ENCODE data around the gene ATP6V1B1.

Gene ATP6V1B1

GRCh38 chr2:70935468-70936164 is at the start of gene ATP6V1B1:
Gene ATP6V1B1 (plus strand): TSS chr2:70935900. CDS start chr2:70935955, 55 bp downstream.
- DNase-seq (ENCODE audit: low read depth), result no peak

DNA sequence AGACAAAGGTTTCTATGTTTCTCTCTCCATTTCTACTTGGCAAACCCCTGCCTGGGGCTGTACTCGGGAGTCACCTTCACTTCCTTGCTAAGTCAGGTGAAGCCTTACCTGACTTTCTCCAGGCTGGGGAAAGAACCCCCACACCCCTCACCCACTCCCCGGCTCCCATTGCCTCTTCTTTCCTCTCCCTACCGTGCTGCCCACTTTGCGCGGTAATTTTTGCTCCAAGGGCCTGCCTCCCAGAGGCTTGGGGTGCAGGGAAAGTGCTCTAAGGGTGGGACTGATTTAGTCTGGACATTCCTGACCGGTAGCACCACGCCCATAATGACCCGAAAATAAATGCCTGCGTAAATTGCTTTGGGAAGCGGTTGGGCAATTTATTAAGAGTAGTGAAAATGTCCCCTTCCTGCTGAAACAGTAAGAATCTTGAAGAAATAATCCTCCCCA is 49.1 kb upstream of the ATP6V1B1 start:
- no peak for DNase-seq (ENCODE audit: low read depth)

DNA sequence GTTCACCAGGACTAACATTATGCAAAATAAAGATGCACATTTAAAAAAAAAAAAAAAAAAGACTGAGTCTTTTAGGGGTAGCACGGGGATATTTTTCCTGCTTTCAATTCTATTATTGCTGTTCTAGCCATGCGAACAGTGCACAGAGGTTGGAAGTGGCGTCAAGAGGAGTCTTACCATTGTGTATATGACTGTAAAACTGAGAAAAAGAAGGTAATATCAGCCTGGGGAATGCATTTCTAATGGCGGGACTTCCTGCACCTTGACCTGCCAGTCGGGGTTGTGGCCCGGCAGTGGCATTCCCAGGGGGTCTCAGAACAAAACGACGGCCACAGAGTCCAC is 48.5 kb upstream of the ATP6V1B1 start:
- DNase-seq (ENCODE audit: low read depth), result no peak

DNA sequence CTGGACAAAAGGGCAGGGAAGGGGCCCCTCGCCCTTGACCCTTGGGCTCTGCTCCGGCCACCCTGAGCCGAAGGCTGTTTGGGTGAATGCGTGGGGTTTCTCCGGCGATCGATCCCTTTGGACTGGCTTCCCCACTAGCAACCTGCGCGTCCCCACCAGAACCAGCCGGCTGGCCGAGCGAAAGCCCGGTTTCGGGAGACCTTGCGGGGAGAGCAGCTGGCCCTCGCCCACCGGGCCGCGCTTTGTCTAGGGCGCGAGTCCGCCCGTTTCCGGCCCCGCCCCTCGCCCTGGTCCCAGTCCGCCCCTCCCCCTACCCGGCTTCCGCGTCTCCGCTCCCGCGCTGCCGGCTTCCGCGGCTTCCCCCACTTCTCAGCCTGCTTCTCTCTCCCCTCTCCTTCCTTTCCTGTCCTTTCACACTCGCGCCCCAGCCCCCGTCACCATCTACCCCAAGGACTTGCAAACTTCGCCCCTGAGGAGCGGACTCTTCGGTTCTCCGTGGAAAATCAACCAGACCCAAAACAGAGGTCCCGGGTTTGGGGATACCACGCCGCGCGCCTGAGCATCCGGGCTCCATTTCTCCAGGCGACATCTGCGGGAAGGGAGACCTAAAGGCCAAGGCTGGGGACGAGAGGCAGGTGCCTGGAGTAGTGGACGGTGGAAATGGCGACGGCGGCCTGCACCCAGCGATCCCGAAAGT is 48.0 kb upstream of the ATP6V1B1 start:
- DNase-seq (ENCODE audit: low read depth), result no peak

DNA sequence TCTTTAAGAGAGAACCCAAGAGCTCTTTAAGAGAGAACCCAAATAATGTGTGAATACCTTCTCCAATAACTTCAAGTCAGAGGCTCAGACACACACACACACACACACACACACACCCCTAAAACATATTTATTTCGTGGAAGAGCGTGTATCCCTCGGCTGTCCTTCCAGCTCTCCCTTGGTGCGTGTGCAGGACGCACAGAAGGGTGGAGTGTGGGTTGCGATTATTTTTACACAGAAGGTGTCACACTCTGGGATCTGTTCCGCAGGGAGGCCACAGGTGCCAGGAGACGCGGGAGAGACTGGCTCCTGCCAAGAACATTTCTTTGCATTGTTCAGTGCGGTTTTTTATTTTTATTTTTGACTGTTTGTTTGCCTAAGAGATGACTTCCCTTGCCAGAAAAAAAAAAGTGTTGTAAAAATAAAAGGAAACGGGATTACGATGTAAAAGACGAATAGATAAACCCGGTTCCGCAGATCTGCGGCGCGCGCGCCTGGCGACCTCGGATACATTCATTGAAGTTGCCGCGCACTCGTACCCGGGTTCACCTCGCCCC is 47.3 kb upstream of the ATP6V1B1 start:
- DNase-seq (ENCODE audit: low read depth), result no peak

- no peak for DNase-seq (ENCODE audit: low read depth)
These were observed 46.6 kb upstream of the ATP6V1B1 start for GRCh38 chr2:70888923-70889715.

DNA sequence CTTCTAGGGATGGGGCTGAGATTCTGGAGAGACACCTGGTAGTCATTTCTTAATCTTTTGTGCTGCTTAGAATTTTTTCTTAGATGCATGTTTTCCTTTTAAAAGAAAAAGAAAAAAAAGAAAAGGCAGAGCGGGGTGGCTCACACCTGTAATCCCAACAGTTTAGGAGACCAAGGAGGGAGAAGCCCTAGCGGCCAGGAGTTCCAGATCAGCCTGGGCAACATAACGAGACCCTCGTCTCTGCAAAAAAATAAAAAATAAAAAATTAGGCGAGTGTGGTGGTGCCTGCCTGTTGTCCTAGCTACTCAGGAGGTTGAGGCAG is 46.0 kb upstream of the ATP6V1B1 start:
- no peak for DNase-seq (ENCODE audit: low read depth)

GRCh38 chr2:70890469-70891065 is 45.1 kb upstream of the ATP6V1B1 start:
- DNase-seq (ENCODE audit: low read depth), result no peak

GRCh38 chr2:70891572-70892357 is 43.9 kb upstream of the ATP6V1B1 start:
- DNase-seq (ENCODE audit: low read depth), result no peak

DNA sequence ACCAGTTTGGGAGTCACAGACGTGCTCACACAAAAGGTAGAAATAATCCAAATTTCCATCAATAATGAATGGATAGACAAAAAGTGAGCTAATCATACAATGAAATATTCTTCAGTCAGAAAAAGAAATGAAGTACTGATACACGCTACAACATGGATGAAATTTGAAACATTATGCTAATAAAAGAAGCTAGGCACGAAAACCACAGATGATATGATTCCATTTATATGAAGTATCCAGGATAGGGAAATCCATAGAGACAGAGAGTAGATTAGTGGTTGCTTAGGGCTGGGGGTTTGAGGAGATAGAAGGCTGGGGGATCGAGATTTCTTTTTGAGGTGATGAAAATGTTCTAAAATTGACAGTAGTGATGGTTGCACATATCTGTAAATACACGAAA is 43.0 kb upstream of the ATP6V1B1 start:
- no peak for DNase-seq (ENCODE audit: low read depth)

DNA sequence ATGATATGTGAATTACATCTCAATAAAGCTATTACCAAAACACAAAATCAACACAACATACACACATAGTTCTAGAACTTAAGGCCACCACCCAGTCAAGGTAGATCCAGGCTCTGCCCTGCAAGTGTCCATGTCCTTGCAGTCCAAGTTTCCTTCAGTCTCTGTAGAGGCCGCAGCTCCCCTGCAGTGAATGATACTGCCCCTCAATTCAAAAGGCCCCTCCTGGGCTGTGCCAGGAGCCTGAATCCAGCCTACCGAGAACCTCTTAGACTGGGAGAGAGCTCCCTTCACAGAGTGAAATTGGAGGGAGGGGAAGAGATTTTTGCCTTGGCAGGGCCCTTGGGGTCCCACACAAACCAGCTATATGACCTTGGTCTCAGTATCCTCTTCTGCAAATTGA is 42.5 kb upstream of the ATP6V1B1 start:
- DNase-seq (ENCODE audit: low read depth), result no peak

DNA sequence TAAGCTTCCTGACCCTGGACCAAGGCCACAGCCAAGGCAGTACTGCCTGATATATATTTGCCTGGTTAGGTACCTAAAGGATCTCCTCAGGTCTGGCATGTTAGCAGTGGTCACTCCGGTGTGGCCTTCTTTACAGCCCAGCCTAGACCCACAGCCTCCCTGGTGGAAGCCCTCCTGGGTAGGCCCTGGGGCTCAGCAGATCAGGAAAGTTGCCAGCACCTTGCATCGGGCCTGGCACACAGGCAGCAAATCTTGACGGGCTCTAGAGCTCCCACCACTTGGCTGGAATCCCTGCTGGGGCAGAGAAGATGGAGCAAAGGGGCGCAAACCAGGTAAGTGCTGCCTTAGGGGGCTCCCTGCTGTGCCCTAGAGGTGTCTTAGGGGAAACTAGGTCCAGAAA is 40.9 kb upstream of the ATP6V1B1 start:
- DNase-seq (ENCODE audit: low read depth), result no peak

- DNase-seq (ENCODE audit: low read depth), result no peak
These were observed 40.5 kb upstream of the ATP6V1B1 start for GRCh38 chr2:70895249-70895648.

DNA sequence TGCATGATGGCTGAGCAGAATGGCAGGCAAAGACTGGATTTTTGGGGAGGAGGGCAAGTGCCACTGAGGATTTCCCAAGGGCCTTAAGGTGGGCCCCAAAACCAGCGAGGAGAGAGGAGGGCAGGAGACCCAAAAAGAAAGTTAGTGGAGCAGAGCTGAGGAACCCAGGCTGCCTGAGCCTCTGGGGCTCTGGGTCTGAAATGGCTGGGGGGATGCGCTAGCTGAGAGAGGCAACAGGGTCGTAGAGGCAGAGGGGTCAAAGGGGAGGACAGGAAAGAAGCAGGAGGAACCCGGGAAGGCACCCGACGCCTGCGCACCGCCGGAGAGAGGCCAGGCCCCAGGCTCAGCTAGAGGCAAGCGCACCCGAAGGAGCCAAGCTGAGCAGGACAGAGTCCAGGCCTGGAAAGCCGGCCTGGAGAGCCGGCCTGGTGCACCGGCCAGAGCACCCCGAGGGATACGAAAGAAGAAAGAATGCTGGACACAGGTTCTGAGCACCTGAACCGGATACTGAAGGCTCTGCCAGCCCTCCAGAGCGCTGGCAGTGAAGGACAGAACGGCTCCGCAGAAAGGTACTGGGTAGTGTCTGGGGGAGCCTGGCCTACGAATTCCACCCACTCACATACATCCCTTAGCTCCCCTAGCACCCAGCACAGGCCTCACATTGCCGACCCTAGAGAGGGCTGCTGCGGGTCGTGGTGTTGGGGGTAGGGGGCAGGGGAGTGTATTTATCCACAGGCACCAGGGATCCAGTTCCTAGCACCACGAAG is 39.5 kb upstream of the ATP6V1B1 start:
- DNase-seq (ENCODE audit: low read depth), result no peak

- DNase-seq (ENCODE audit: low read depth), result no peak
These were observed 38.9 kb upstream of the ATP6V1B1 start for GRCh38 chr2:70896765-70897202.

- no peak for DNase-seq (ENCODE audit: low read depth)
These were observed 38.3 kb upstream of the ATP6V1B1 start for GRCh38 chr2:70897203-70897976.

- no peak for DNase-seq (ENCODE audit: low read depth)
These were observed 37.8 kb upstream of the ATP6V1B1 start for GRCh38 chr2:70897977-70898226.

DNA sequence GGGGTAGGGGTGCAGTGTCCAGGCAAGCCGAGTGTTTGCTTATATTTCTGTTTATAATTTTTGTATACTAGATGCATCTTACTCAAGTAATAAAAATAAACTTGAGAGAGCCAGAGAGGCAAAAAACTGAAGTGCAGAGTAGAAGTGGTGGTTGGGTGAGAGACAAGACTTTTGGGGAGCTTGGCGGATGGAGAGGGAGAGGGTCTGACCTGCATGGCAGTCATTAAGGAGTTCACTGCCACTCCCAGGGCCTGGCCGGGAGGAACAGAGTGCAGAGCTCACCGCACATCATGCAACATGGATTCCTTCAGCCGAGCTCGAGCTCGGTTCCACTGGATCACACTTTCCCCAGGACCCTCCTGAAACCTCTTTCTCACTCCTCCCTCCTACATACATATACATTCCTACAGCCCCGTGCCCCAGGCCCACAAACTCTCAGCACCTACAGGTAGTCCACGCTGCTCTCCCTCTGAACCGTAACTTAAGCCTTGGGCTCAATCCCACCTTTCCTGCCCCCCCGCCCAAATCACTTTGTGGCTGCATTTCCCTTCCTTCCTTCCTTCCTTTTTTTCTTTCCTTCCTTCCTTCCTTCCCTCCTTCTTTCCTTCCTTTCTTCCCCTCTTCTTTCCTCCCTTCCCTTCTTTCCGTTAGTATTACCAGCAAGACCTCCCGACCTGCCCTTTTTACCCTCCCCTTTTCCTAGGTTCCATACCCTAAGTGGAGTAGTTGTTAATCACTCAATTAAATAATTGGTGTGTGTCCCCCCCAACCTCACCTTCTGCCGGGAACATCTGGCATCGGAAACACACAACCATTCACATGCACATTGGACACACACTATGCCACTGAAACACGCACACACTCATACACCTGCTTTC is 37.1 kb upstream of the ATP6V1B1 start:
- no peak for DNase-seq (ENCODE audit: low read depth)
